Cardiac muscle cell (in vitro differentiated cells and primary cell): Measurements from ENCODE around the gene KIAA0930. TPM values are rescaled to one million over a fixed set of nuclear protein-coding genes. Genes with fewer than 3 reads are reported as not detected.

Experiments used
- DNase-seq, 2 donors: peaks; one replicate each; pipeline versions ENCODE4 v3.0.0 to v3.0.0-alpha.2; 2010 to 2017; ENCODE audit warnings: low read depth in 1 of 2, low spot score in 1 of 2
- H3K27ac ChIP-seq: fragments of 200-600 bp; sonication (generic); 2 replicates; pipeline ENCODE4 v1.5.1; 2016
- H3K27me3 ChIP-seq: fragments of 200-600 bp; sonication (generic); 2 replicates; pipeline ENCODE4 v1.6.0; 2016; ENCODE audit warnings: control low read depth
- H3K36me3 ChIP-seq: fragments of 200-600 bp; sonication (generic); 2 replicates; pipeline ENCODE4 v1.5.1; 2016; ENCODE audit warnings: control low read depth
- H3K4me1 ChIP-seq: fragments of 200-600 bp; sonication (generic); 2 replicates; pipeline ENCODE4 v1.8.1; 2017; ENCODE audit warnings: low read depth, mild to moderate bottlenecking, mixed run types
- H3K4me3 ChIP-seq: fragments of 200-600 bp; sonication (generic); 2 replicates; pipeline ENCODE4 v1.5.1; 2016; ENCODE audit warnings: mild to moderate bottlenecking
- H3K9me3 ChIP-seq: fragments of 200-600 bp; sonication (generic); 2 replicates; pipeline ENCODE4 v1.5.1; 2017; ENCODE audit warnings: low read depth, mild to moderate bottlenecking, control low read depth
- CTCF ChIP-seq: IDR thresholded peaks from 2 replicates; pipeline ENCODE4 v1.5.1; 2012; ENCODE audit warnings: low read depth, mild to moderate bottlenecking, low read length
- polyA plus RNA-seq: library from polyadenylated mRNA; unstranded; fragments of >200 nt; fragmentation: Nextera tagmentation; extraction: Ambion mirVana; gene quantifications from 2 replicates; pipeline ENCODE4 v1.2.1, GENCODE V29; 2016
- total RNA-seq: library from RNA; depleted of rRNA; stranded (reverse); fragments of >200 nt; gene quantifications from 2 replicates; pipeline ENCODE4 v1.2.3, GENCODE V29; 2016

KIAA0930 gene
- total and polyA plus RNA-seq, 2 experiments from 2014 or later: 11.8 to 12.7 TPM

GRCh38 chr22:45229181-45229580 is 11.5 kb downstream of the KIAA0930 start:
- no peaks in the 10 kb centered on the region for H3K9me3 ChIP-seq
- H3K27ac ChIP-seq: no peak overlapping the region
- no peaks in the 10 kb centered on the region for H3K27me3 ChIP-seq
- no peak overlapping the region for H3K4me3 ChIP-seq
- no peak for TF ChIP-seq CTCF
- no peaks in the 10 kb centered on the region for H3K4me1 ChIP-seq
- H3K36me3 ChIP-seq: no peaks in the 10 kb centered on the region
- no peak for DNase-seq

GRCh38 chr22:45228401-45228754 is 12.3 kb downstream of the KIAA0930 start:
- no peak for TF ChIP-seq CTCF
- no peak overlapping the region for H3K4me3 ChIP-seq
- H3K9me3 ChIP-seq: no peaks in the 10 kb centered on the region
- no peaks in the 10 kb centered on the region for H3K27me3 ChIP-seq
- DNase-seq: no peak
- H3K27ac ChIP-seq: no peak overlapping the region
- no peaks in the 10 kb centered on the region for H3K36me3 ChIP-seq
- no peaks in the 10 kb centered on the region for H3K4me1 ChIP-seq

GRCh38 chr22:45227645-45228400 is 12.9 kb downstream of the KIAA0930 start:
- no peak for TF ChIP-seq CTCF
- Histone ChIP-seq H3K4me3 (no peak overlapping the region), H3K36me3 (no peaks in the 10 kb centered on the region), H3K9me3 (no peaks in the 10 kb centered on the region), H3K27me3 (no peaks in the 10 kb centered on the region), H3K27ac (no peak overlapping the region), H3K4me1 (no peaks in the 10 kb centered on the region)
- no peak for DNase-seq

- DNase-seq: peak in 1 of 2 donors; percentile 43
- TF ChIP-seq CTCF: no peak
These were observed 14.0 kb downstream of the KIAA0930 start for GRCh38 chr22:45226503-45227186.

GRCh38 chr22:45225732-45226502 is 14.8 kb downstream of the KIAA0930 start:
- no peak for TF ChIP-seq CTCF
- Histone ChIP-seq H3K27ac (no peak overlapping the region), H3K9me3 (no peaks in the 10 kb centered on the region), H3K4me1 (peaks cover 3% of the 10 kb centered on the region), H3K4me3 (no peak overlapping the region), H3K27me3 (no peaks in the 10 kb centered on the region), H3K36me3 (no peaks in the 10 kb centered on the region)
- DNase-seq: peak in 1 of 2 donors; percentile 75

More at GRCh38 chr22:45226503-45227186, 14.0 kb downstream of the KIAA0930 start:
- H3K27ac ChIP-seq: no peak overlapping the region
- H3K27me3 ChIP-seq: no peaks in the 10 kb centered on the region
- no peaks in the 10 kb centered on the region for H3K9me3 ChIP-seq
- no peak overlapping the region for H3K4me3 ChIP-seq
- peaks cover 3% of the 10 kb centered on the region for H3K4me1 ChIP-seq
- H3K36me3 ChIP-seq: no peaks in the 10 kb centered on the region
